Measurements from ENCODE around the gene ZNF385A.

Gene ZNF385A

GRCh38 chr12:54390176-54390667, 5.7 kb upstream of the ZNF385A start:
- no peak for DNase-seq (ENCODE audit: low spot score)
- TF ChIP-seq CTCF (IDR thresholded peaks at IDR 0.05; ENCODE audit: extremely low read depth, missing control alignments) = no peak

- TF ChIP-seq CTCF (IDR thresholded peaks at IDR 0.05; ENCODE audit: extremely low read depth, missing control alignments) = no peak
- DNase-seq (ENCODE audit: low spot score) = no peak
These were observed 5.2 kb upstream of the ZNF385A start for GRCh38 chr12:54389607-54390175.

- no peak for TF ChIP-seq CTCF (IDR thresholded peaks at IDR 0.05; ENCODE audit: extremely low read depth, missing control alignments)
- no peak for DNase-seq (ENCODE audit: low spot score)
These were observed 4.6 kb upstream of the ZNF385A start for GRCh38 chr12:54389134-54389508.

GRCh38 chr12:54388237-54389133, 4.0 kb upstream of the ZNF385A start:
- no peak for DNase-seq (ENCODE audit: low spot score)
- TF ChIP-seq CTCF (IDR thresholded peaks at IDR 0.05; ENCODE audit: extremely low read depth, missing control alignments) = no peak

- DNase-seq (ENCODE audit: low spot score) = no peak
- TF ChIP-seq CTCF (IDR thresholded peaks at IDR 0.05; ENCODE audit: extremely low read depth, missing control alignments) = no peak
These were observed 2.6 kb upstream of the ZNF385A start for GRCh38 chr12:54387114-54387467.

- no peak for TF ChIP-seq CTCF (IDR thresholded peaks at IDR 0.05; ENCODE audit: extremely low read depth, missing control alignments)
These were observed 2.0 kb upstream of the ZNF385A start for GRCh38 chr12:54386403-54387113.

More at GRCh38 chr12:54386403-54387113, 2.0 kb upstream of the ZNF385A start:
- no peak for DNase-seq (ENCODE audit: low spot score)
